Activated T-cell treated with anti-CD3 and anti-CD28 coated beads, Interleukin-2, amount 50 U/mL, for 1 hour (primary cell): ENCODE results near the gene RPS6KA4.

Experiments
- DNase-seq: peaks from one replicate; pipeline ENCODE4 v3.0.0-alpha.2; 2020

RPS6KA4 gene

GRCh38 chr11:64369440-64370421 lies 10.8 kb downstream of the RPS6KA4 start:
- DNase-seq = no peak

- DNase-seq = no peak
These were observed 12.2 kb downstream of the RPS6KA4 start for GRCh38 chr11:64371201-64371600.

DNA sequence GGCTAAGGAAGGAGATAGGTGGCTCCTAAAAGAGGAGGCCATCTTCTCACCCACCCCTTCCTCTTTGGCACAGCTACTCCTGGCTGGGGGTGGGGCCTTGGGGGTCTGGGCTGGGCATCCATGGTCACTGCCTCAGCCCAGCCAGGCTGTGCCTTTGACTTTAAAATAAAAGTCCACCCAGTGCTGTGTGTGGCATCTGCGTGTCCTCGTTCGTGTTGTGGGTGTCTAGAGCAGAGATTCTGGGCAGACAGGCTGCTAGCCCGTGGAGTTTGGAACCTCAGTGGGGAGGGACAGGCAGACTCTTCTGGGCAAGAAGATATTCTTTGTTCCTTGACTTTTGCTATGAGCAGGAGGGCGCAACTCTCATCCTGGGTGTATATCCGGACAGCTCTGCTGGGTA lies 13.1 kb downstream of the RPS6KA4 start:
- no peak for DNase-seq

DNA sequence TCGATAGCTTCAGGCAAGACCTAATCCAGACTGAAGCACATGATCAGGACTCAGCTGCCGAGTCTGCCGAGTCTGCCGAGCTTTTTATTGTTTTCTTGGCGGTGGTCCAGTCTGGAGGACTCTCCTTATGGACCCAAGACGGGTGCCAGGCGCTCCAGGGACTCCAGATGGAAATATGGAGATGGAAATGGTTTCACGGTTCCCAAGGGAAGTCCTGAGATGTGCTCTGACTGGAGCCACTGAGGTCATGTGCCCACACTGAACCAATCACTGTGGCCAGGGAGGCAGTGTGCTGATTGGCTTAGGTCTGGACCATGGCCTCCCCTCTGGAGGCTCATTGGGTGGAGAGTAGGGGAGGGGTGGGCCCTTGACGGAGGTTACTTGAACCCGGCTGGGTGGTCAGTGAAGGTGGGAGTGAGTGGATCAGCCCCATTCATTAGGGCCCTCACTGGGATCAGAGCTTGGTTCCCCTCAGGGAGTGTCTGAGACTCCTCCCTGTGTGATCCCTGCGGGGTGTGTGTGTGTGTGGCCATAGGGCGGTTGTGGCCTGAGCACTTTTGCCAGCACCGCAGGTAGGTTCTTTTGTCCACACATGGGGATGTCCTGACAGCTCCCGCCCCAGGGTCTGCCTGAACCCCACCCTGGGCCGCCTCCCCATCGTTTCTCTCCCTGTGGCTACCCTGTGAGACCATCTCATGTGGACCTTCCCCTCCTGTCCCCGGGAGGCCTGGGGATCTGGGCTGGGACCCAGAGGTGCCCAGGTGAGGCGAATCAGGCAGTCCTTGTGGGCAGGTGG lies 14.0 kb downstream of the RPS6KA4 start:
- DNase-seq = no peak

- DNase-seq = no peak
These were observed 14.6 kb downstream of the RPS6KA4 start for GRCh38 chr11:64373598-64373974.

DNA sequence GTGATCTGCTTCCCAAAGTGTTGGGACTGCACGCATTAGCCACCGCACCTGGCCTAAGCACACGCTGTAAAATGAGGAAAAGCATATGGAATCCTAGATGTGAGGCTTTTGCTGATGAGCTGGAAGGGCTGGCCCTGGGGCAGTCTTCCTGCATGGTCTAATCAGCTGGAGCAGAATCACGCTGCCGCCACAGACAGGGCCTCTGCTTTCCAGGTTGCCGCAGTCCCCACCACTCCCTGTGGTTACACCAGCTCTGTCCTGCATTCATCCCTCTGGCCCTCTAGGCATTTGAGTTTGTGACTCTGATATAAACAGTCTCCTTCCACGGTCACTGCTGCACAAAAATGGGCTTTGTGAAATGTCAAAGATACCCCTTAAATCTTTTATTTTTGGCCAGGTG lies 17.1 kb downstream of the RPS6KA4 start:
- no peak for DNase-seq

GRCh38 chr11:64378335-64378880 lies 19.4 kb downstream of the RPS6KA4 start:
- no peak for DNase-seq

DNA sequence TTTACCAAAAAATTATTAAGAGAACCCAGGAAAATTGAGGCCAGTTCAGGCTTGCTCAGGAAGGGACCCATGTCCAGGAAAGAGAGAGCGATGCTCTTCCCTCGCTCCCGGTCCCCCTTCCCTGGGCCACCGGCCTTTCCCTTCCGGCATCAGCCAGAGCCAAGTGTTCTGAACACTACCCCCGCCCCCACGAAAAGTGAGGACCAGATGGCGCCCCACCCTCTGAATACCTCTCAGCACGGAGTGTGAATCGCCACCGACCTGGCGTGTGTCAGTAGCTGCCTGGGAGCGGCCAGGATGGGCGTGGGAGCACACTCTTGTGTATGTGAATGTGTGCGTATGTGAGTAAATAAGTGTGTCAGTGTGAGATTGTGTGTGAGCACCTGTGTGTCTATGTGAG lies 20.2 kb downstream of the RPS6KA4 start:
- no peak for DNase-seq

DNA sequence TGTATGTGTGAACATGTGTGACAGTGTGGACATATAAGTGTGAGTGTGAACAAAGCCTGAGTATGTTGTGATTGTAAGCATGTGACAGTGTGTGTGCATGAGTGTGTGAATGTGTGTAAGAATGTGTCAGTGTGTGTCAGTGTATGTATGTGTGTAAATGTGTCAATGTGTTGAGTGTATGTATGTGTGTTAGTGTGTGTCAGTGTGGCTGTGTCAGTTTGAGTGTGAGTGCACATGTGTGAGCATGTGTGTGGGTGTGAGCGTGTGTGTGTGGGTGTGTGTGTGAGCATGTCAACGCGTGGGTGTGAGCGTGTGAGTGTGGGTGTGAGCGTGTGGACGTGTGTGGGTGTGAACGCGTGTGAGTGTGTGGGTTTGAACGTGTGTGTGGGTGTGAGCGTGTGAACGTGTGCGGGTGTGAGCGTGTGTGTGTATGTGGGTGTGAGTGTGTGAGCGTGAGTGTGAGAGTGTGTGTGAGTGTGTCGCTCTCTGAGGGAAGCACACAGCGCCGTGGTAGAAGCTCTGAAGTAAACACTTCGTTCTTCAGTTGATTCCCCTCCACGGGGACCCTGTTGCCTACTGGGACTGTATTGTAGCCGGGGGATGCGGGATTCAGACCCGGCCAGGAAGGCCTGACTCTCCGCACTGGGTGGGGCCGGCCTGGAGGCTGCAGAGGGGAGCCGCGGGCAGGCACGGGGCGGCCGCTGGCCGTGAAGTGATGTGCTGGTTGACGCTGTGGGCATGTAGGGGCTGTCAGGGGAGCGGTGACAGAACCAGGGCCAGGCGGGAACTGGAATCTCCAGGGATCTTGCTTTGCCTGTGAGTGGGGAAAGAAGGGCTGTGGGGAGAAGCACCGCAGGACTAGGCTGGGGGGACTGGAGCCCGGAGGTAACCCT lies 21.1 kb downstream of the RPS6KA4 start:
- DNase-seq = no peak

- no peak for DNase-seq
These were observed 22.4 kb downstream of the RPS6KA4 start for GRCh38 chr11:64381350-64381749.

GRCh38 chr11:64382047-64382446 lies 23.1 kb downstream of the RPS6KA4 start:
- no peak for DNase-seq

GRCh38 chr11:64382586-64382985 lies 23.6 kb downstream of the RPS6KA4 start:
- no peak for DNase-seq

GRCh38 chr11:64383580-64383979 lies 24.6 kb downstream of the RPS6KA4 start:
- DNase-seq = no peak

GRCh38 chr11:64384028-64384737 lies 25.2 kb downstream of the RPS6KA4 start:
- no peak for DNase-seq

GRCh38 chr11:64384981-64385944 lies 26.3 kb downstream of the RPS6KA4 start:
- DNase-seq = no peak

DNA sequence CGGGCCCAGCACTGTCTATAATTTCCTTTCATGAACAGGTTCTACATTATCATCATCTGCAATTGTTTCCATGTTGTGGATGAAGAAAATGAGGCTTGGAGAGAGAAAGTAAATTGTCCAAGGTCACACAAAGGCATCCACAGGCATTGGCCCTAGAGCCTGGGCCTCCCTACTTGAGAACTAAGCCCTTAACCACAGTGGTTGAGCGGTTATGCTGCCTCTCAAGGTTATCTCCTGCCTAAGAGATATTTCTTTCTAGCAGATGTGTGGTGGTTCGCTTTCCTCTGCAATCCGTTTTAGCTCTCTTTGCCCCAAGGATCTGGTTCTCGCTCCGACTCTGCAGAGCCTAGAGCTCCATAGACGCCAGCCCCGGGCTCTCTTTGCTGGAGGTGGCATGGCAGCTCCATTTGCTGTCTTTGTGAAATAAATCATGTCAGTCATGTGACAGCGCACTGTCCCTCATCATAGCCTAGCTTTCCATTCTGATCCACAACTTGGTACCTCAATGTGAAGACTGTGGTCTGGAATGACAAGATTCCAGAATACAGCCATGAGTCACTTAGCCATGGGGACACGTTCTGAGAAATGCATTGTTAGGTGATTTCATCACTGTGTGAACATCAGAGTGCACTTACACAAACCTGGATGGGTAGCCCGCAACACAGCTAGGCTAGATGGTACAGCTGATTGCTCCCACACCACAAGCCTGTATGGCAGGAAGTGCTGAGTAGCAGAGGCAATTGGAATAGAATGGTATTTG lies 27.2 kb downstream of the RPS6KA4 start:
- no peak for DNase-seq

- no peak for DNase-seq
These were observed 29.0 kb downstream of the RPS6KA4 start for GRCh38 chr11:64387916-64388315.

GRCh38 chr11:64388894-64389293 lies 29.9 kb downstream of the RPS6KA4 start:
- DNase-seq = no peak

DNA sequence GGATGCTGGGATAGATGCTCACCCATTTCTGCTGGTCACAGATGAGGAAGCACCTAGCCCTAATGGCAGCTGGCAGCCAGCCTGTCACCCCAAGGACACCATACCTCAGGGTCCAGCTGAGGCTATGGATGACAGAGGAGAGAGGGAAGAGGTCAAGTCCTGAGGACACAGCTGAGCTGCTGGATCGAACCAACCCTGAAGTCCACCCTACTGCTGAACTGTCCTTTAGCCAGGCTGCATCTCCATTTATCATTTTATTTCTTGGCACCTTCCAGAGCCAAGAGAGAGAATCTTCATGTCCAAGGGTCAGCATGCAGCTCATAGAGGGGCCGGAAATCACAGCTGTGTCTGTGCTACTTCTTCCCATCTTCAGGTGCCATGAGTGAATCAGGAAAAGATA lies 30.9 kb downstream of the RPS6KA4 start:
- DNase-seq = no peak

GRCh38 chr11:64390558-64390957 lies 31.6 kb downstream of the RPS6KA4 start:
- DNase-seq = no peak
